Liver (tissue), 9 donors: ENCODE measurements around the gene MIPEP. TPM values are rescaled to one million over a fixed set of nuclear protein-coding genes. Genes with fewer than 3 reads are reported as not detected.

ENCODE experiments used
- DNase-seq: peaks from one replicate; pipeline ENCODE4 v3.0.0-alpha.2; 2017; ENCODE audit warnings: low spot score
- H3K27ac ChIP-seq, 2 donors: one replicate each; pipeline ENCODE4 v1.7.0; 2013; ENCODE audit warnings: inconsistent platforms in 2 of 2, low read length in 2 of 2, control low read depth in 1 of 2, low read depth in 1 of 2, mild to moderate bottlenecking in 1 of 2
- H3K27me3 ChIP-seq, 4 donors: one replicate each; pipeline versions ENCODE4 v1.6.1 to v1.7.0; 2013; ENCODE audit warnings: low read length in 3 of 4, inconsistent platforms in 1 of 4, mild to moderate bottlenecking in 1 of 4, moderate library complexity in 1 of 4; ENCODE audit not compliant: control insufficient read depth in 4 of 4, insufficient read depth in 4 of 4
- H3K36me3 ChIP-seq, 4 donors: one replicate each; pipeline versions ENCODE4 v1.6.1 to v1.7.0; 2013; ENCODE audit warnings: low read length in 3 of 4, mild to moderate bottlenecking in 3 of 4, low read depth in 1 of 4, moderate library complexity in 1 of 4; ENCODE audit not compliant: control insufficient read depth in 4 of 4, insufficient read depth in 3 of 4
- H3K4me1 ChIP-seq, 4 donors: one replicate each; pipeline versions ENCODE4 v1.6.1 to v1.7.0; 2013; ENCODE audit warnings: low read length in 3 of 4, mild to moderate bottlenecking in 3 of 4, moderate library complexity in 1 of 4; ENCODE audit not compliant: control insufficient read depth in 4 of 4, insufficient read depth in 4 of 4
- H3K4me3 ChIP-seq, 3 donors: one replicate each; pipeline versions ENCODE4 v1.6.1 to v1.7.0; 2013; ENCODE audit warnings: low read length in 3 of 3, control low read depth in 1 of 3, low read depth in 1 of 3, mild to moderate bottlenecking in 1 of 3
- H3K9ac ChIP-seq, 2 donors: one replicate each; pipeline ENCODE4 v1.7.0; 2013; ENCODE audit warnings: low read length in 2 of 2, mild to moderate bottlenecking in 2 of 2, moderate library complexity in 2 of 2, control low read depth in 1 of 2, low read depth in 1 of 2
- H3K9me3 ChIP-seq, 4 donors: one replicate each; pipeline versions ENCODE4 v1.6.1 to v1.7.0; 2013; ENCODE audit warnings: low read length in 3 of 4; ENCODE audit not compliant: control insufficient read depth in 4 of 4
- CTCF ChIP-seq: fragments of 150-350 bp; IDR thresholded peaks from 2 replicates; pipeline ENCODE4 v1.5.1; 2017; ENCODE audit warnings: improper control_type of control experiment, low read depth, low read length; ENCODE audit not compliant: missing input control
- GABPA ChIP-seq, 2 donors: IDR thresholded peaks in 1 of 2; conservative IDR thresholded peaks in 1 of 2; 2 replicates each; pipeline ENCODE4 v1.6.1; 2016; ENCODE audit warnings: antibody characterized with exemption in 2 of 2, mild to moderate bottlenecking in 1 of 2, moderate library complexity in 1 of 2
- HNF4G ChIP-seq: IDR thresholded peaks from 2 replicates; pipeline ENCODE4 v1.6.1; 2016; ENCODE audit warnings: antibody characterized with exemption
- NR2F2 ChIP-seq: IDR thresholded peaks from 2 replicates; pipeline ENCODE4 v1.6.1; 2016; ENCODE audit warnings: antibody characterized with exemption
- RAD21 ChIP-seq, 2 donors: IDR thresholded peaks; 2 replicates each; pipeline ENCODE4 v1.6.1; 2016; ENCODE audit warnings: antibody characterized with exemption in 2 of 2, mild to moderate bottlenecking in 2 of 2
- REST ChIP-seq: IDR thresholded peaks from 2 replicates; pipeline ENCODE4 v1.6.1; 2016; ENCODE audit warnings: antibody characterized with exemption, mild to moderate bottlenecking
- RXRA ChIP-seq, 2 donors: IDR thresholded peaks; 2 replicates each; pipeline ENCODE4 v1.6.1; 2017 to 2018; ENCODE audit warnings: antibody characterized with exemption in 2 of 2, mild to moderate bottlenecking in 1 of 2
- SP1 ChIP-seq: IDR thresholded peaks from 2 replicates; pipeline ENCODE4 v1.6.1; 2018; ENCODE audit warnings: antibody characterized with exemption, mild to moderate bottlenecking
- TAF1 ChIP-seq: conservative IDR thresholded peaks from 2 replicates; pipeline ENCODE4 v1.6.1; 2016; ENCODE audit warnings: antibody characterized with exemption, mild to moderate bottlenecking
- YY1 ChIP-seq: IDR thresholded peaks from 2 replicates; pipeline ENCODE4 v1.6.1; 2016; ENCODE audit warnings: antibody characterized with exemption, mild to moderate bottlenecking
- WGBS: extraction: QIAGEN DNeasy Blood & Tissue Kit; methylation state at CpG from one replicate; pipeline ENCODE4 v1.1.7; 2013; 5-methylcytosine and 5-hydroxymethylcytosine counted together
- polyA plus RNA-seq, 2 donors: library from polyadenylated mRNA; stranded (reverse) in 1 of 2; unstranded in 1 of 2; fragments of 200-250 nt in 1 of 2; fragments of >200 nt in 1 of 2; fragmentation: Nextera tagmentation in 1 of 2; extraction: Ambion mirVana in 1 of 2; gene quantifications; one replicate each; pipeline versions ENCODE4 v1.2.1 to v1.2.3, GENCODE V29; 2013 to 2015
- total RNA-seq, 2 donors: library from RNA; depleted of rRNA; stranded (reverse); fragments of >200 nt; gene quantifications; one replicate each; pipeline ENCODE4 v1.2.3, GENCODE V29; 2014
- TF ChIP-seq, protein P1 (sequence below): IDR thresholded peaks from 2 replicates; pipeline ENCODE4 v1.6.1; 2016; ENCODE audit warnings: antibody characterized with exemption
- TF ChIP-seq, protein P2 (sequence below): IDR thresholded peaks from 2 replicates; pipeline ENCODE4 v1.6.1; 2016; ENCODE audit warnings: antibody characterized with exemption
- donor health status: healthy.
- donor health status: healthy.
- donor health status: healthy.
- donor health status: healthy.
- donor health status: healthy.

Gene MIPEP
- total and polyA plus RNA-seq, 4 donors, result 7.4 to 11.7 (median 10.2) TPM

DNA sequence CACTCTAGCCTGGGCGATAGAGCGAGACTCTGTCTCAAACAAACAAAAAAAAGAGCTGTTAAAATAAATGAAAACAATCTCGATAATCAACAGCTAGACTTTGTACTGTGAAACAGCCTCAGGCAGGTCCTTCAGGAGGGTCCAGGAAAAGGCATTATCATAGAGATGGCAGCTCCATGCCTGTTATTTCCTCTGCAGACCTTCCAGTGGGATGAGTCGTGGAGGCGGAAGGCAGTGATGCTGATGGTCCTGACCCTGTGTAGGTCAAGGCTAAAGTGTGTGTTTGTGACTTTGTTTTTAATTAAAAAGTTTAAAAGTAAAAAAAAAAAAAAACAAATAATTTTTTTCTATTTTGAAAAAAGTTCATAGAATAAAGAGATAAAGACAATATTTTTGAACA is 201.6 kb downstream of the MIPEP start (continued):
- TF ChIP-seq, protein P1, sequence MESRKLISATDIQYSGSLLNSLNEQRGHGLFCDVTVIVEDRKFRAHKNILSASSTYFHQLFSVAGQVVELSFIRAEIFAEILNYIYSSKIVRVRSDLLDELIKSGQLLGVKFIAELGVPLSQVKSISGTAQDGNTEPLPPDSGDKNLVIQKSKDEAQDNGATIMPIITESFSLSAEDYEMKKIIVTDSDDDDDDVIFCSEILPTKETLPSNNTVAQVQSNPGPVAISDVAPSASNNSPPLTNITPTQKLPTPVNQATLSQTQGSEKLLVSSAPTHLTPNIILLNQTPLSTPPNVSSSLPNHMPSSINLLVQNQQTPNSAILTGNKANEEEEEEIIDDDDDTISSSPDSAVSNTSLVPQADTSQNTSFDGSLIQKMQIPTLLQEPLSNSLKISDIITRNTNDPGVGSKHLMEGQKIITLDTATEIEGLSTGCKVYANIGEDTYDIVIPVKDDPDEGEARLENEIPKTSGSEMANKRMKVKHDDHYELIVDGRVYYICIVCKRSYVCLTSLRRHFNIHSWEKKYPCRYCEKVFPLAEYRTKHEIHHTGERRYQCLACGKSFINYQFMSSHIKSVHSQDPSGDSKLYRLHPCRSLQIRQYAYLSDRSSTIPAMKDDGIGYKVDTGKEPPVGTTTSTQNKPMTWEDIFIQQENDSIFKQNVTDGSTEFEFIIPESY, result no peak

DNA sequence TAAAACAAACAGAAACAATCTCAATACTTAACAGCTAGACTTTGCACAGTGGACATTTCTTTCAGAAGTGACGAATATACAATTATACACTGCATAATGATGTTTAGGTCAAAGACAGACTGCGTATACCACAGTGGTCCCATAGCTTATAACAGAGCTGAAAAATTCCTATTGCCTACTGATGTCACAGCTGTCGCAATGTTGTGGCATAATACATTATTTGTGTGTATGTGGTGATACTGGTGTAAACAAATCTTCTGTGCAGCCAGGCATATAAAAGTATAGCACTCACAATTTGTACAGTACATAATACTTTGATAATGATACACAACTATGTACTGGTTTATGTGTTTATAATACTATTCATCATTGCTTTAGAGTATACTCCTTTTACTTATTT is 202.3 kb downstream of the MIPEP start:
- H3K4me3 ChIP-seq, result no peak overlapping the region
- H3K4me1 ChIP-seq, result no peaks in the 10 kb centered on the region
- H3K27ac ChIP-seq, result no peak overlapping the region
- TF ChIP-seq TAF1 (no peak), RXRA (IDR thresholded peaks at IDR 0.05) (no peak), NR2F2 (no peak), RAD21 (IDR thresholded peaks at IDR 0.05) (no peak), REST (no peak), CTCF (no peak)
- DNase-seq, result no peak
- no peaks in the 10 kb centered on the region for H3K27me3 ChIP-seq
- H3K9ac ChIP-seq, result no peak overlapping the region
- WGBS, result 87% methylated on average over 3 of the region's 3 CpGs
- no peaks in the 10 kb centered on the region for H3K9me3 ChIP-seq
- peaks cover 0 to 1% (median 0%) of the 10 kb centered on the region in 4 donors for H3K36me3 ChIP-seq

GRCh38 chr13:23685416-23685815 is 203.8 kb downstream of the MIPEP start:
- no peak for DNase-seq
- Histone ChIP-seq H3K36me3 (peaks cover 0 to 1% (median 0%) of the 10 kb centered on the region in 4 donors), H3K27ac (no peak overlapping the region), H3K9me3 (no peaks in the 10 kb centered on the region), H3K4me3 (no peak overlapping the region), H3K27me3 (no peaks in the 10 kb centered on the region), H3K9ac (no peak overlapping the region), H3K4me1 (no peaks in the 10 kb centered on the region)
- TF ChIP-seq TAF1, result no peak
- no peak for TF ChIP-seq CTCF
- no peak for TF ChIP-seq YY1
- TF ChIP-seq, protein P2, sequence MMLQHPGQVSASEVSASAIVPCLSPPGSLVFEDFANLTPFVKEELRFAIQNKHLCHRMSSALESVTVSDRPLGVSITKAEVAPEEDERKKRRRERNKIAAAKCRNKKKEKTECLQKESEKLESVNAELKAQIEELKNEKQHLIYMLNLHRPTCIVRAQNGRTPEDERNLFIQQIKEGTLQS, result no peak
- TF ChIP-seq REST, result no peak
- no peak for TF ChIP-seq HNF4G
- TF ChIP-seq, protein P1, result no peak
- no peak for TF ChIP-seq RXRA (IDR thresholded peaks at IDR 0.05)
- TF ChIP-seq GABPA (IDR thresholded peaks at IDR 0.05 in 1 of 2, conservative IDR thresholded peaks at IDR 0.05 in 1 of 2), result no peak
- no peak for TF ChIP-seq SP1
- 91% methylated on average over 1 of the region's 1 CpG for WGBS
